Thymus (tissue), 11 donors: ENCODE measurements around the gene STATH. TPM values are rescaled to one million over a fixed set of nuclear protein-coding genes. Genes with fewer than 3 reads are reported as not detected.
"Not testable (repeated sequence)": the region's sequence is repeated elsewhere in the genome, so short reads cannot be mapped to it uniquely, and the experiment has no call there.

ENCODE experiments used
- DNase-seq, 9 donors: peaks; one replicate each; pipeline ENCODE4 v3.0.0-alpha.2; 2013; ENCODE audit warnings: low spot score in 9 of 9, low read depth in 6 of 9, missing footprints in 1 of 9
- H3K27ac ChIP-seq, 2 donors: one replicate each; pipeline ENCODE4 v1.5.1; 2013; ENCODE audit warnings: control low read depth in 1 of 2, low read depth in 1 of 2, low read length in 1 of 2, mild to moderate bottlenecking in 1 of 2, moderate library complexity in 1 of 2
- H3K27me3 ChIP-seq, 2 donors: one replicate each; pipeline ENCODE4 v1.5.1; 2013; ENCODE audit warnings: low read length in 1 of 2; ENCODE audit not compliant: control insufficient read depth in 2 of 2, insufficient read depth in 1 of 2
- H3K36me3 ChIP-seq, 2 donors: one replicate each; pipeline ENCODE4 v1.5.1; 2013; ENCODE audit warnings: low read length in 1 of 2, mild to moderate bottlenecking in 1 of 2, moderate library complexity in 1 of 2; ENCODE audit not compliant: control insufficient read depth in 2 of 2, insufficient read depth in 2 of 2
- H3K4me1 ChIP-seq, 2 donors: one replicate each; pipeline ENCODE4 v1.5.1; 2013; ENCODE audit warnings: low read length in 2 of 2; ENCODE audit not compliant: control insufficient read depth in 2 of 2, insufficient read depth in 2 of 2
- H3K4me3 ChIP-seq, 2 donors: one replicate each; pipeline ENCODE4 v1.5.1; 2013; ENCODE audit warnings: low read length in 2 of 2, control low read depth in 1 of 2, mild to moderate bottlenecking in 1 of 2
- H3K9me3 ChIP-seq, 2 donors: one replicate each; pipeline ENCODE4 v1.5.1; 2013; ENCODE audit warnings: low read length in 1 of 2, mild to moderate bottlenecking in 1 of 2; ENCODE audit not compliant: control insufficient read depth in 2 of 2, insufficient read depth in 1 of 2
- WGBS: extraction: QIAGEN DNeasy Blood & Tissue Kit; methylation state at CpG from one replicate; pipeline ENCODE4 v1.1.7; 2013; 5-methylcytosine and 5-hydroxymethylcytosine counted together
- polyA plus RNA-seq: library from polyadenylated mRNA; stranded (reverse); fragments of 200-250 nt; gene quantifications from one replicate; pipeline ENCODE4 v1.2.3, GENCODE V29; 2013
- total RNA-seq: library from RNA; stranded (reverse); fragments of 120-200 nt; gene quantifications from one replicate; pipeline ENCODE4 v1.2.4, GENCODE V29; 2013
- donor health status: healthy.

STATH gene
- total and polyA plus RNA-seq, 2 donors, result 1.3 to 11.9 TPM

GRCh38 chr4:70037559-70037958 is 41.8 kb downstream of the STATH start:
- not testable (repeated sequence) for H3K9me3 ChIP-seq, H3K27ac ChIP-seq, H3K27me3 ChIP-seq, H3K4me3 ChIP-seq, H3K36me3 ChIP-seq, H3K4me1 ChIP-seq, DNase-seq
- 91% methylated on average over 18 of the region's 18 CpGs for WGBS

- DNase-seq, H3K27me3 ChIP-seq, H3K9me3 ChIP-seq, H3K36me3 ChIP-seq, H3K27ac ChIP-seq, H3K4me1 ChIP-seq, H3K4me3 ChIP-seq: not testable (repeated sequence)
Observed at GRCh38 chr4:70039928-70040327, 44.2 kb downstream of the STATH start.

GRCh38 chr4:70041652-70042286 is 46.0 kb downstream of the STATH start:
- Histone ChIP-seq H3K4me1 (no peaks in the 10 kb centered on the region), H3K4me3 (no peak overlapping the region), H3K27me3 (no peaks in the 10 kb centered on the region), H3K36me3 (no peaks in the 10 kb centered on the region), H3K27ac (no peak overlapping the region), H3K9me3 (peaks cover 0 to 5% of the 10 kb centered on the region in 2 donors)
- no peak for DNase-seq
- 88% methylated on average over 7 of the region's 7 CpGs for WGBS

GRCh38 chr4:70050138-70050537 is 54.4 kb downstream of the STATH start, which contains the start of gene HTN1:
Gene HTN1 (plus strand): TSS chr4:70050438. CDS start chr4:70053077, 2,639 bp downstream.
- 86% methylated on average over 5 of the region's 6 CpGs for WGBS
- not testable (repeated sequence) for H3K27me3 ChIP-seq, H3K4me3 ChIP-seq, H3K4me1 ChIP-seq, H3K9me3 ChIP-seq, DNase-seq, H3K36me3 ChIP-seq, H3K27ac ChIP-seq

Other genes with a start within 250 kb of the STATH start
- 0.90 TPM for gene SULT1B1, start 235.3 kb upstream of the STATH start, total RNA-seq
- gene SULT1B1, start 235.3 kb upstream of the STATH start, polyA plus RNA-seq, result 2.5 TPM
- 7.8 TPM for gene SULT1E1, start 135.8 kb upstream of the STATH start, total RNA-seq
- 16.5 TPM for gene SULT1E1, start 135.8 kb upstream of the STATH start, polyA plus RNA-seq
- 1.2 TPM for gene CSN1S1, start 64.9 kb upstream of the STATH start, total RNA-seq
- 5.2 TPM for gene CSN1S1, start 64.9 kb upstream of the STATH start, polyA plus RNA-seq
- 0.66 TPM for gene CSN2, start 30.2 kb upstream of the STATH start, total RNA-seq
- gene CSN2, start 30.2 kb upstream of the STATH start, polyA plus RNA-seq, result 48.7 TPM
- gene HTN3, start 32.5 kb downstream of the STATH start, total RNA-seq, result 0.28 TPM
- 0.71 TPM for gene HTN3, start 32.5 kb downstream of the STATH start, polyA plus RNA-seq
- gene HTN1, start 54.5 kb downstream of the STATH start, total RNA-seq, result 0.47 TPM
- gene HTN1, start 54.5 kb downstream of the STATH start, polyA plus RNA-seq, result 2.7 TPM
- gene PRR27, start 158.3 kb downstream of the STATH start, total RNA-seq, result not detected
- gene PRR27, start 158.3 kb downstream of the STATH start, polyA plus RNA-seq, result 0.05 TPM
- 0.14 TPM for gene ODAM, start 199.8 kb downstream of the STATH start, total RNA-seq
- gene ODAM, start 199.8 kb downstream of the STATH start, polyA plus RNA-seq, result 0.62 TPM
- gene FDCSP, start 230.2 kb downstream of the STATH start, total RNA-seq, result 7.4 TPM
- 61.2 TPM for gene FDCSP, start 230.2 kb downstream of the STATH start, polyA plus RNA-seq
- gene CSN3, start 246.6 kb downstream of the STATH start, total RNA-seq, result not detected
- gene CSN3, start 246.6 kb downstream of the STATH start, polyA plus RNA-seq, result 0.43 TPM